Brain microvascular endothelial cell (primary cell): ENCODE measurements around the gene PSAP.
"Not testable (repeated sequence)": the region's sequence is repeated elsewhere in the genome, so short reads cannot be mapped to it uniquely, and the experiment has no call there.

ENCODE experiments used
- DNase-seq: peaks from one replicate; pipeline ENCODE4 v3.0.0-alpha.2; 2020
- H3K27ac ChIP-seq: fragments of 250-450 bp; sonication (Bioruptor Pico); 2 replicates; pipeline ENCODE4 v1.5.1; 2020; ENCODE audit warnings: mild to moderate bottlenecking, moderate library complexity
- H3K27me3 ChIP-seq: fragments of 250-450 bp; sonication (Bioruptor Pico); replicated peaks from 2 replicates; pipeline ENCODE4 v1.5.1; 2020; ENCODE audit warnings: mild to moderate bottlenecking
- H3K36me3 ChIP-seq: fragments of 250-450 bp; sonication (Bioruptor Pico); replicated peaks from 2 replicates; pipeline ENCODE4 v1.5.1; 2020; ENCODE audit warnings: mild to moderate bottlenecking
- H3K4me3 ChIP-seq: 2 replicates; pipeline ENCODE4 v1.5.1; 2011; ENCODE audit warnings: low read depth, mild to moderate bottlenecking, control low read depth, low read length, moderate library complexity
- CTCF ChIP-seq: IDR thresholded peaks from 2 replicates; pipeline ENCODE4 v1.5.1; 2011; ENCODE audit warnings: low read depth, mild to moderate bottlenecking, moderate library complexity, low read length, control low read depth, inconsistent platforms; ENCODE audit errors: missing control alignments
- in situ Hi-C: cut with HindIII; loops from 2 replicates; pipeline ENCODE4 v1.10.0; 2017; ENCODE audit warnings: low sequenced_read_pairs, low pct_ligation_motif_present

The PSAP gene

GRCh38 chr10:71882813-71883659 is 32.0 kb upstream of the PSAP start:
- H3K27me3 ChIP-seq: no peaks in the 10 kb centered on the region
- H3K27ac ChIP-seq: no peak overlapping the region
- no peak for DNase-seq
- no peaks in the 10 kb centered on the region for H3K36me3 ChIP-seq
- no peak overlapping the region for H3K4me3 ChIP-seq
- no peak for TF ChIP-seq CTCF
- in situ Hi-C loops: no loop called here

GRCh38 chr10:71881647-71882355 is 30.8 kb upstream of the PSAP start:
- no peaks in the 10 kb centered on the region for H3K36me3 ChIP-seq
- no peaks in the 10 kb centered on the region for H3K27me3 ChIP-seq
- in situ Hi-C loops: no loop called here
- no peak overlapping the region for H3K4me3 ChIP-seq
- TF ChIP-seq CTCF: no peak
- no peak for DNase-seq
- no peak overlapping the region for H3K27ac ChIP-seq

GRCh38 chr10:71881307-71881624 is 30.2 kb upstream of the PSAP start:
- H3K36me3 ChIP-seq, DNase-seq, H3K27me3 ChIP-seq, in situ Hi-C loops, H3K27ac ChIP-seq, H3K4me3 ChIP-seq: not testable (repeated sequence)

GRCh38 chr10:71880425-71881306 is 29.6 kb upstream of the PSAP start:
- TF ChIP-seq CTCF: no peak
- no peaks in the 10 kb centered on the region for H3K27me3 ChIP-seq
- no peaks in the 10 kb centered on the region for H3K36me3 ChIP-seq
- H3K4me3 ChIP-seq: no peak overlapping the region
- in situ Hi-C loops: no loop called here
- no peak overlapping the region for H3K27ac ChIP-seq
- no peak for DNase-seq

- no peak for DNase-seq
Observed at GRCh38 chr10:71878327-71879034, 27.4 kb upstream of the PSAP start.

More at GRCh38 chr10:71878327-71879034, 27.4 kb upstream of the PSAP start:
- Histone ChIP-seq H3K27me3 (no peaks in the 10 kb centered on the region), H3K36me3 (no peaks in the 10 kb centered on the region), H3K27ac (no peak overlapping the region), H3K4me3 (no peak overlapping the region)
- no peak for TF ChIP-seq CTCF
- in situ Hi-C loops: no loop called here
